Ecto neural progenitor cell (in vitro differentiated cells): Measurements from ENCODE around the gene MACO1.
"Not testable (repeated sequence)": the region's sequence is repeated elsewhere in the genome, so short reads cannot be mapped to it uniquely, and the experiment has no call there.

ENCODE experiments used
- DNase-seq: peaks from one replicate; pipeline ENCODE4 v3.0.0-alpha.2; 2018; ENCODE audit warnings: low spot score

MACO1 gene

DNA sequence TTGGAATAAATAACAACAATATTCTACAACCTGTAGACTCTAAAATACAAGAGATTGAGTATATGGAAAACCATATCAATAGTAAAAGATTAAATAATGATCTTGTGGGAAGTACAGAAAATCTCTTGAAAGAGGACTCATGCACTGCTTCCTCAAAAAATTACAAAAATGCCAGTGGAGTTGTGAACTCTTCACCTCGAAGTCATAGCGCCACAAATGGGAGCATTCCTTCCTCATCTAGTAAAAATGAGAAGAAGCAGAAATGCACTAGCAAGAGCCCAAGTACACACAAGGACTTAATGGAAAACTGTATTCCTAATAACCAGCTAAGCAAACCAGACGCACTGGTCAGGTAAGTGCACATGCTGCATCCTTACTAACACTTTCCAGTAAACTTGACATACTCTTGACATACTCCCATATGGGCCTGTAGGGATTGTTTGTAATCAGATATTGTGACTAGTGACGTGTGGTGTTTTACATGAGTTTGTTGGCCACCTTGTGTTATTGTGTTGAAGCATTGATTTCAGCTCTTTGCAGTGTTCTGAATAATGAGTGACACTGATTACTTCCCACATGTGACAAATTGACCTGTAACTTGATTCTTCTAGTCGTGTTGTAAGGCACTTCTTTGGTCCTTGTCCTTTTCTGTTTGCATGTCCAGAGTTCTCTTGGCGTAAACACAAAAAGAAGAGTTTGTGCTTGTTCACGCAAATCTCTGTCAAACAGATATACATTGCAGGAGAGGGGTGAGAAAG, 28.0 kb downstream of the MACO1 start:
- DNase-seq = no peak

DNA sequence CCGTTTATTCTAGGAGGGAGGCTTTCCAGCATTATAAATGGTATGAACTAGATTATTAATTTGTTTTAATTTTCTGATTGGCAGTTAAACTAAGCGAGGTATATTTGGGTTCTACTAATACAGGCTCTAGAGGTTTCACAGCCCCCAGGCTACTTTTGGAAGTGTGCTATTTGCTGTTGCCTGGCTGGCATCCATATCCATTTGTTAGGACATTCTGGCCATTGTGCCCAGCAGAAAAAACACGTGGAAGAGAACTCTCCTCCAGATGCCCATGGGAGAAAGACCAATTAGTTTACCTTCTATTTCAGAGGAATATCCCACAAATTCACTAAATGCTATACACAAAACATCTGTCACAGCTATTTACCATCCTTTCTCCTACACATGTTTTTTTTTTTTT, 29.3 kb downstream of the MACO1 start:
- DNase-seq = no peak

DNA sequence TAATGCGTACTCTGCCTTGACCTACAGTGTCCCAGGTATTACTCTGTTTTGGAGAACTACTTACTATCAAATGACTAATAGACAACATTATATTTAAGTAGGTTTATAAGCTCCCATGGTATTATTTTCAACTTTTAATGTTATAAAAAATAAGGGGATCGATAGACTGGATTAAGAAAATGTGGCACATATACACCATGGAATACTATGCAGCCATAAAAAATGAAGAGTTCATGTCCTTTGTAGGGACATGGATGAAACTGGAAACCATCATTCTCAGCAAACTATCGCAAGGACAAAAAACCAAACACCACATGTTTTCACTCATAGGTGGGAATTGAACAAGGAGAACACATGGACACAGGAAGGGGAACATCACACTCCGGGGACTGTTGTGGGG, 30.1 kb downstream of the MACO1 start:
- DNase-seq = not testable (repeated sequence)

DNA sequence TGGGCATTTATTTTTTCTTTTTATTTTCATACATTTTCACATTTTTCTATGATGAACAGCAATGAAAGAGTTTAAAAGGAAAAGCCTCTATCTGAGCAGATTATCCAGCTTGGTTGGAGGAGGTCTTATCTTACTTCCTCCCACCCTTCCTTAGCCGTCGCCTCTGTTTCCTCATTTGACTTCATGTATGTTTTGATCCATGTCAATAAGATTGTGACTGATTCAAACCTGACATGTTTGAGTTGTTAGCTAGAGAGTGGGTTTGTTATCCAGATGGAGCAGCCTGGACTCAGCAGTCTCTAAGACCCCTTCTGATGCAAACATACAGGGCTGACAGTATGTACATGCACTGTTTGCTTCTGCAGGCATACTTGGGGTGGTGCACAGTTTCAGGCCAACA, 31.2 kb downstream of the MACO1 start:
- DNase-seq = no peak

DNA sequence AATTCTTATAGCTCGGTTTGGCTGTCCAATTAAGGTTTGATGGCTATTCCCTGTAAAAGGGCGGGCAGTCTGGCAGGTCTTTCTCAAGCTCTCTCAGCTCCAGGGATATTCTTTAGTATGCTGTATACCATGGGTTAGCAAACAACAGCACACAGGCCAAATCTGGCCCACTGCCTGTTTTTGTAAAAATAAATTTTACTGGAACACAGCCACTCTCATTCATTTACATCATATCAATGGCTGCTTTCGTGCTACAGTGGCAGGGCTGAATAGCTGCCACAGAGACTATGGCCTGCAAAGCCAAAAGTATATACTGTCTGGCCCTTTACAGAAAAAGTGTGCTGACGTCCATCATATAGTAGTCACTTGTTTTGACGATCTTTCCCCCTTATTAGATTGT, 32.0 kb downstream of the MACO1 start:
- DNase-seq = no peak

DNA sequence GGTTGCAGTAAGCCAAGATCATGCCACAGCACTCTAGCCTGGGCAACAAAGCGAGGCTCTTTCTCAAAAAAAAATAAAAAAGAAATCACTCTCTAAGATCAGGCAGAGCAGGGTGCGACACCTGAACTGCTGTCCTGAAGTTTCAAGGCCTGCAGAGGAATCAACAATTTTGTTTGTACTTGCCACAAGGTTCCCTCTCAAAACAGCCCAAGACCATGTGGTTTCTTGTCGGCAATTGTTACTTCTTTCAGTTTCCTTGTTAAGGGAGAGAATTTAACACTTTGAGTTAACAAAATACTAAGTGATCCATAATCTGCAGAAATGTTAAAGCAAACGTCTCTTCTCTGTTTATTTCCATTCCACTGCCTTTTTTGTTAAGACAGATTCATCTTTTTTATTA, 36.5 kb downstream of the MACO1 start:
- DNase-seq = no peak

DNA sequence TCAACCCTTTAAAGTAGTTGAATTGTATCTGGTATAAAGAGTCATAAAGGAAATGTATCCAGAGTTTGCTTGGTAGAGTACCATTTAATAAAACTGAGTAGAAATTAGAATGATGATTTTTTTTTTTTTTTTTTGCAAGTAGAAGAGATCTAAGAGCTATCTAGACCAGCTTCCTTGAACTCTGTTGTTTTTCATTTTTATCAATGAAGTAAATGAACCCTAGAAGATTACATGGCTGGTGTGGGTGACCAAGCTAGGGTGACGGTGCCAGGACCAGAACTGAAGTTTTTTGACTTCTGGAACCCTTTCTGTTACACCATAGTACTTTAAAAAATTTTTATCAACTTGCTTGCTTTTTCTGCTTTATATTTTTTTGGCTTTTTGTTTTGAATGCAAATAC, 36.9 kb downstream of the MACO1 start:
- DNase-seq = no peak

DNA sequence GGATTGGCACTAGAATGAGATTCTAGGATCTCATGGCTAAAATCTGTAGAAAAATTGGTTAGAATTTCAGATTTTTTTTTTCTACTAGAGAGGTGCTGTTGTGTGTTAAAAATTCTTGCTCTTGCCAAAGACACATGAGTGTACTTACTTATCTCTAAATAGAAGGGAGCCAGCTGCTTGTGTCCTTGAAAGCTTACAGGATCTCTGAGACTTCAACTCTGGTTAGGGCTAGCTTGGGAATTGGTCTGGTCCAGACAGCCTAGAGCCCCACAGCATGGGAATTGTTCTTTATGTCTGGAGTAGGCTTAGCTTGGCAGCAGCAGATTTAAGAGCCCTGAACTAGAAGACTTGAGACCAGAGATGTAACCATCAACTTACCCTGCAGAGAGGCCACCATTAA, 37.3 kb downstream of the MACO1 start:
- no peak for DNase-seq

DNA sequence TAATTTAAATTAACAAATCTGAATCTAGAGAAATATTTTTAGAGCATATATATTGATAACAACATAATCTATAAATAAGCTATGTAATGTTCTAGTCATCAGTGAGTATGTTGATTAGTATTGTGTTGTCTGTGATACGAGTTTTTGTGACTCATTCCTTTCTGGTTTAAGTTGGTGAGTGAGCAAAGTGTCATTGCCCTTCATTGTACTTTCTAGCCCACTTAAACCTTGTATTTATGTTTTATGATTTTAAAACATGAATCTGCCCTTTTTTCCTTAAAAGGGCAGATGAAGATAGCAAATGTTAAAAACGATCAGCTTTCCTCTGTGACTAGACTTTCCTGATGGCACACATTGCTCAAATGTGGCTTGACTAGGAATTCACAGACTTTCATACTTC, 38.5 kb downstream of the MACO1 start:
- DNase-seq = no peak

DNA sequence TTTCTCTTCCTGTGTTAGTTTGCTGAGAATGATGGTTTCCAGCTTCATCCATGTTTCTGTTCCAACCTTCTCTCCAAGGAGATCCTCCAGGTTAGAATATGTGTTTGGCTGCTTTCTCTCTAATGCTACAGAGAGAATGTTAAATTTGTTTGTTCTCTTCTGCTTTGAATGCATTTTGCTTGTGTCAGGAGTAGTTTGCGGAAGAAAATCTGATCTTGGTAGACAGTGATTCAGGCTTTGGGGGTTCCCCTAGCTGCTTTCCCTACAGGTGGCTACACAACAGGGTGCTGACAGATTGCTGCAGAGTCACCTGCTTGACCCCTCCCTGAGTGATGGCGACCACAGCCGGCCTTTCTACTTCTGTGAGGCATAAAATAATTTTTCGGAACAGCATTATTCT, 41.8 kb downstream of the MACO1 start:
- DNase-seq = no peak

DNA sequence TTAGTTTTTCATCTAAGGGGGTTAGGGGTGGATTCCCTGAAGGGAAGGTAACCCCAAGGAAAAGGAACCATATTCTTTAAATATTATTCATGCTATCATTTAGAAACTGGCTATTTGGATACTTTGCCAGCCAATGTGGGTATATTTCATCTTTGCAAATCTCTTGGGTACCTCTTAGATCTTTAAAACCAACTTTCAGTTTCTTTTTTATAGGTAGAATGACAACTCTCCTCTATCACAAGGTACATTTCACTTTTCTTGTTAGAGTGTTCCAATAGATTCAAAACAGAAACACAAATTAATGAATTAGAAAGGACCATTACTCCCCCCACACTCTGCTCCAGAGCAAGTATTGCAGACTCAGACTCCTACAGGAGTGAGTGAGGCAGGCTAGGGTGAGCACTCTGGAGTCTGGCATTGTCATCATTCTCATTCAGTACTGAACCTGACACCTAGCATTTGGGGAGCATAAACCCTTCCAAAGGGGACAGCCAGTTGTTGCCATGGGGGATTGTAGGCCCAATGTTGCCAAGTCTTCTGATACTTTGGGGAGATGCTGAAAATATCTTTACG, 43.0 kb downstream of the MACO1 start:
- no peak for DNase-seq

DNA sequence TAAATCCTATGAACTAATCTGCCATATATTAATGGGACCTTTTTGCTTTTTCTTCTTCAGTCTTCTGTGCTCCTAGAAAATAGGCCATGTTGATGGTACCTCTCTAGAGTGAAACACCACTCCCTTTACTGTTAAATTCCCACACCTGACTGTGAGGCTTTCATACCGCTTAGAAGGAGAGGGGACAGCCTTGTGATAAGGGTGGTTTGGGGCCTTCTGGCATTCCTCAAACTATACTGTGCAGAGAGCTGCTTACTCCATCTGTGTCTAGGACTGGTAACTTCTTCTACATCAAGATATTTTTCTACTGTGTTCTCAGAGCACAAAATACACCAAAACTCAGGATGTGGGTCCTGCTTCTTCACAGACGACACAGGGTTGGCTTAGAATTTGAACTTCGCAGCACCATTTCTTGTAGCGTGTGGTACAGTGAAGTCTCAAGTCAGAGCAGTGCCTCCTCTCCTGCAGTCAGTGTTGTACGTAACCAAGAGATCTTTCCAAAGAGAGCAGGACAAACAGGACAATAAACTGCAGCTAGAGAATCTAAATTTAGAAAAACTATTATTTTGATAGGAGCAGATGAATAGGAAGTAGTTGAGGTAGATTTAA, 43.8 kb downstream of the MACO1 start:
- DNase-seq = no peak

DNA sequence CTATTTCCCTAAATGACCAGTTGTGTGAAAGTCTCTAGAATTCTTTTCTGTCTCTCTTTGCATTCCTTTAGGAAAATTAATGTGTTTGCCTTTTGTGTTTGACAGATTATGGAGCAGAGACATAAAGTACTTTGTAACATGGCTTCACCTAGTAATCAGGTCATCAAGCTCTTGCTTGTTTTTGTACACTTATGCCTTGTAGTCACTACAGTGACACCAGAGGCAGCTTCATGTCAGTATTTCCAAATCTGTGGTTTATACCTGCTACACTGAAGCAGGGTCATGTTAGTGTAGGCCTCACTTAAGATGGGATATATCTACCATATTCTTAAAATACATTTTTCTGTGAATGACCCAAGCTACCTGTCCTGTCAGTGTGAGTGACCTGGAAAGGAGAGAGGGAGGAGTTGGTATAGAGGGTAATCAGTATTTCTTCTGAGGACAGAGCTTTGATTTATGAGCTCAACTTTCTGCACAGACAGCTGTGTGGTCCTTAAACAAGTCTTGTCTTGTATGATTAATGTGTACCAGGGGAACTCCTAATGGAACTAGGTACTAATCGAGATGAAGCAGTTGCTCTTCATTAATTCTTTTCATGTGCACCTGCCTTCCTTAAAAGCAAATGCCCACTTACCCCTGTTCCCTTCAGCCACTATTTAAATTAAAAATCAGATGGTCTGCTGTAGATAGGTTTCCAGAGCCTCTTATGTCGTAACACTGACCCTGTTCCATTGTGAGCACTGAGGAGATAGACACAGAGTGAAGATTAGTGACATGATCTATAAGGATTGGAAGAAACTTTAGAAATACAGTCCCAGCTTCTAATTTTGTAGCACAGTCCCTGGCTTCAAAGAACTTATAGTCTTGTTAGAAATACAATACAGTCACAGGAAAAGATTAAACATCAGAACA, 45.7 kb downstream of the MACO1 start:
- no peak for DNase-seq

DNA sequence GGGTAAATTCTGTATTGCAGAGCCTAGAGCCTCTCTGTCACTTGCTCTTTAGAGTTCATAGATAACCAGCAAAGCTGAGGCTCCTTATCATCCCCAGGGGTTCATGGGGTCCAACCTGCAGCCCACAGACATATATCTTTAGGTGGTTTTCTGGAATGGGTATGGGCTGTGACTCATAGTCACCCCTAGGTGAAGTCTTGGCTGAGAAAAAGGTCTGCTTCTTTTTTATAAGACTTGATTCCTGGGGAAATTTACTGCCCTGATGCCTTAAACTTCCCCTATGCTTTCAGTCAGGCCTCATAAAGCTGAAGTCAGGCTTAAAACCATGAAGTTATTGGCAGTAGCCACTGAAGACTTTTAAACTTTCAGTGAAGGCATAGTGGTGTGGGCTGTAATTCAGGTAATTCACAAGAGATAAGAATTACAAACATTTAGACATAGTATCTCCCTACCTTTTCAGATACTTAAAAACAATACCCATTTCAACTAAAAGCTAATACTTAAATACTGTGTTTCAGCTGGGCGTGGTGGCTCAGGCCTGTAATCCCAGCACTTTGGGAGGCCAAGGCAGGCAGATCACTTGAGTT, 46.8 kb downstream of the MACO1 start:
- DNase-seq = no peak

DNA sequence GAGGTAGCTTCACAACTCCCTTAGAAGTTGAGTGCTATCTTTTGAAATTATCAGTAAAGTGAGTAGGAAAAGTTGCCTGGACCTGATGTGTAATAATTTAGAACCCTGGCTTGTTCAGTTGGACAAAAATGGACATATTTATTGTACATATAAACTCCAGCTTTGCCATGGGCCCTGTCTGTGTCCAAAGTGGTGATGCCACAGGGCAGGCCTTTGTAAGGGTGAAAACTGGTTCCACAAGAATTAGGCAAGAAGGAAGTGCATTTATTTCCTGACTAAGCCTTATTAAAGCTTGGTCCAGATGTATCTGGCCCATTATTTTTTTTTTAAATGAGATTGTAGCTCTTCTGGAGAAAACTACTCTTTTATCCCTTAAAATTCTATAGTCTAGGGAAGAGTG, 47.9 kb downstream of the MACO1 start:
- no peak for DNase-seq

DNA sequence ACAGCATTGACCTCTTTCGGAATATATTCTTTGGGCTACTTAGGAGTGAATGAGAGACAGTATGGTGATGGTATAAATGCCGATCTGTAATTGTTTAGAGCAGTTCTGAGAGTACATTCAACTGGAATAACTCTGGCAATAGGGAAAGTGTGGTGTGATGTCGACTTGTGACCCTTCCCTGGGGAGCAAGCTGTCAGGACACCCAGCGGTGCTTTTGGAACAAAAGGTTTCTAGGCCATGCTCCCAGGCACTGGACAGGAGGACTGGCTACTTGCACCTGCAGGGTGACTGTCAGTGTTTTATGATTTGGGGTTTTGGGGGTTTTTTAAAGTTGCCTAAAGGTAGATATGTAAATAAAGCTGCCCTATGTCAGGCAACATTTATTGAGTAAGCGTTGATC, 50.9 kb downstream of the MACO1 start:
- DNase-seq = no peak

DNA sequence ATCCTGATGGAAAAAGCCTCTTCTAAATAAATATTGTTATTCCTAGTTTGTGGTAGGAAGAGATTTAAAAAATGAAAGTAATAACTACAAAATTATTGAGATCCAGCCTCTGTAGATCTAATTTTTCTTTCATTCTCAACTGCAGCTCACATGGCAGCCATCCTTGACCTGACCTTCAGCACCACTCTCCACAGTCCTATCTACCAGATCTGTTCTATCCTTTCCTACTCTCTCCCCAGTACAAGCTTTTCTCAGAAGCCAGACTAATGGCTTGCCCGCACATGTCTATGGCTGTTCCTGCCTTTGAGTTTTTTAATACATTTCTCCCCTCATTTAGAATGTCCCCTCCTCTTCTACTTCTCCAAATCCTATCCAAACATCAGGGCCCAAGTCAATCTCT, 51.5 kb downstream of the MACO1 start:
- no peak for DNase-seq

DNA sequence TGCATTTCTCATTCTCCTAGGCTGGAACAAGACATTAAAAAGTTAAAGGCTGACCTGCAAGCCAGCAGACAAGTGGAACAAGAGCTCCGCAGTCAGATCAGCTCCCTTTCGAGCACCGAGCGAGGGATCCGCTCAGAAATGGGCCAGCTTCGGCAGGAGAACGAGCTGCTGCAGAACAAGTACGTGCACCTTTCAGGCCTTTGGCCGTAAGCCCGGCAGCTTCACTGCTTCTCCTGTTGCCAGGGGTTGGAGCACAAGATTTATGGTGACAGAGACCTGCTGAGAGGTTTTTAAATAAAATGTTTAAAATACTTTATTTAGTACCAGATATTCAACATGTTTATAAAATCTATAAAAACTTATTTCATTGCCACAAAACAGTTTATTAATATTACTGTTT, 53.4 kb downstream of the MACO1 start:
- DNase-seq = no peak

DNA sequence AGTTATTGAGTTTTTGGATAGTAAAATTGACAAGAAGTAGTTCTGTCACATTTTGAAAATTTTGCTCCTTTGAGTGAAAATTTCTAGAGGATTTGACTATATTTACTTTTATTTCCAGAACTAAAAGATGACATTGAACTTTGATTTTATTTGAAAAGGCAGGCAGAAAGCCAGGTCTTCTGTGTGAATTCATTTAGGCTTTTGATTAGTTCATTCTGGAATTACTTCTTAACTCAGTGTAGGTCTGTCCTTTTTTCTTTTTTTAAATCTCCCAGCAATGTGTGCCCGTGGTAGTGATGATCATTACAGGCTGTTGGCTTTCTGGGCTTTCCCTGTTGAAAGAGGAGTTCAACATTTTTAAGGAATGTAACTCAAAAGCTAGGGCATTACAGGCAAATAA, 53.8 kb downstream of the MACO1 start:
- DNase-seq = no peak

DNA sequence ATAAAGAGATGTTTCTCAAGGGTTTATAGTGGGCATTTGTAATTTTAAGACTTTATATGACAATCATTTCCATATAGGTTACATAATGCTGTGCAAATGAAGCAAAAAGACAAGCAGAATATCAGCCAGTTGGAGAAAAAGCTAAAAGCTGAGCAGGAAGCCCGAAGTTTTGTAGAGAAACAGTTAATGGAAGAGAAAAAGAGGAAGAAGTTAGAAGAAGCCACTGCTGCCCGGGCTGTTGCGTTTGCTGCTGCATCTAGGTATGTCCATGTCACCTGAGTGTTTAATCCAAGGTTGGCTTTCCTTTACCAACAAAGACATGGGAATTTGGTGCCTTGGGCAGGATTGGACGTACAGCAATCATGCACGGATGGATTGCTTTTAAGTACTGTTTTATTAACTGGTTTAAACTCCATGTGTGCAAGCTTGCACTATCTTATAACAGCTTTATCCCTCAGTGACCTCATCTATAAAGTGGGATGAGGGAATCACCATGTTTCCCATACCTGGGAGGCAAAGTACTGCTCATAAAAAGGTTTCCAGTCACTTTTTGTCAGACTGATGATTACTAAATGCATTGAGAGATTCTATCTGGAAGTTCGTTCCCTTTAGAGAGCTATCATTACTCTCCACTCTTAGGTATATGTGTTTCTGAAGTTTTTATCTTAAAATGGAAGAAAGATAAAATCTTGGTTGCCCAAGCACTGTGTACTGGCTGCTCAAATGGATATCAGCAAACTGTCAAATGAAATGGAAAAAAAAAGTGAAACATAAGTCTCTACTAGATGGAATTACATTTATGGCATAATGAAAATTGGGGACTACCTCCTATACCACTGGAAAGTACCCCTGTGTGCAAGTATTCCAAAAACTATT, 55.1 kb downstream of the MACO1 start:
- DNase-seq = no peak

DNA sequence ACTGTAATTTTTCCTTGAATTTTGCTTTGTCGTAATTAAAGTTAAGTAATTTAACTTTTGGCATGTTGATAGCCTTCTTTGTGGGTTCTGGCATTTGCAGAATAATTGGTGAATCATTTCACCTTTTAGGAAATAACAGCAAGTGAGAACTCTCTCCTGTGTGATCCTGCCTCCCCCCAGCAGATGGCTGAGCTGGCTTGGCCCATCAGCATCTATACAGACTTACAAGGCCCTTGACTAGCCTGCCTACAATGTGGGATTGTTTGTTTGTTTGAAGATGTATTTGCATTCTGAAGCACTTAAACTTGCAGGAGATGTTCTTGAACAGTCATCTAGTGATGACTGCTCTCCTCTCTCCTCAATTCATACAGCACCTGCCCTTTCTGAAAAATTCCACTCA, 55.9 kb downstream of the MACO1 start:
- DNase-seq = no peak
